HepG2 (cell line): ENCODE data around the gene ARHGAP22. TPM values are rescaled to one million over a fixed set of nuclear protein-coding genes. Genes with fewer than 3 reads are reported as not detected.

Experiments used
- ARID5B ChIP-seq: IDR thresholded peaks from 2 replicates; pipeline ENCODE4 v1.4.0; 2020; ENCODE audit warnings: mild to moderate bottlenecking, missing genetic modification reagents
- BCL6 ChIP-seq: IDR thresholded peaks from 2 replicates; pipeline ENCODE4 v1.6.1; 2016; ENCODE audit warnings: missing genetic modification reagents, missing compliant biosample characterization
- ESRRA ChIP-seq: sonication (generic); formaldehyde crosslinking; IDR thresholded peaks from 2 replicates; pipeline ENCODE4 v1.5.1; 2020; ENCODE audit warnings: mild to moderate bottlenecking, low read depth, missing genetic modification reagents
- HNF4A ChIP-seq: sonication (generic); formaldehyde crosslinking; IDR thresholded peaks from 2 replicates; pipeline ENCODE4 v1.4.0; 2020; ENCODE audit warnings: missing genetic modification reagents
- MXD1 ChIP-seq: sonication (generic); formaldehyde crosslinking; IDR thresholded peaks from 2 replicates; pipeline ENCODE4 v1.4.0; 2020; ENCODE audit warnings: mild to moderate bottlenecking, missing genetic modification reagents
- NR2F2 ChIP-seq: IDR thresholded peaks from 2 replicates; pipeline ENCODE4 v1.6.1; 2012; ENCODE audit warnings: low read depth, inconsistent platforms, borderline replicate concordance
- PAXIP1 ChIP-seq: sonication (generic); formaldehyde crosslinking; conservative IDR thresholded peaks from 2 replicates; pipeline ENCODE4 v1.4.0; 2020; ENCODE audit warnings: mild to moderate bottlenecking, missing genetic modification reagents, moderate library complexity
- SOX13 ChIP-seq, 3 experiments: fragments of 450-650 bp in 1 of 3; sonication (generic) in 1 of 3; formaldehyde crosslinking in 1 of 3; IDR thresholded peaks in 2 of 3; conservative IDR thresholded peaks in 1 of 3; 2 replicates each; pipeline versions ENCODE4 v1.5.0 to v1.6.1; 2016 to 2020; ENCODE audit warnings: antibody characterized with exemption in 1 of 3, mild to moderate bottlenecking in 1 of 3, missing compliant biosample characterization in 1 of 3, missing genetic modification reagents in 1 of 3, moderate library complexity in 1 of 3
- ZNF235 ChIP-seq: sonication (generic); formaldehyde crosslinking; IDR thresholded peaks from 2 replicates; pipeline ENCODE4 v1.8.1; 2023; ENCODE audit warnings: mild to moderate bottlenecking, missing genetic modification reagents, borderline replicate concordance
- ZNF547 ChIP-seq: sonication (generic); formaldehyde crosslinking; IDR thresholded peaks from 2 replicates; pipeline ENCODE4 v1.5.1; 2020; ENCODE audit warnings: mild to moderate bottlenecking, missing genetic modification reagents
- polyA plus RNA-seq, 8 experiments: library from polyadenylated mRNA; depleted of rRNA in 3 of 8; stranded (reverse) in 7 of 8; unstranded in 1 of 8; fragments of >200 nt; fragmentation: Illumina TruSeq in 4 of 8; extraction: Trizol in 4 of 8; gene quantifications; 2 replicates each; pipeline versions ENCODE4 v1.2.1 to v1.2.3, GENCODE V29; 2011 to 2016; ENCODE audit warnings: low read depth in 4 of 8, missing spikeins in 1 of 8, mixed read lengths in 1 of 8; ENCODE audit not compliant: insufficient read depth in 1 of 8
- total RNA-seq, 5 experiments: library from RNA; depleted of rRNA; stranded (reverse); fragments of >200 nt; fragmentation: Illumina TruSeq; extraction: Trizol; gene quantifications; 2 replicates each; pipeline ENCODE4 v1.2.3, GENCODE V29; 2016; ENCODE audit warnings: low read depth in 1 of 5
- TF ChIP-seq, protein P1 (sequence below): sonication (generic); formaldehyde crosslinking; IDR thresholded peaks from 2 replicates; pipeline ENCODE4 v1.5.0; 2020; ENCODE audit warnings: mild to moderate bottlenecking, missing genetic modification reagents, borderline replicate concordance

ARHGAP22 gene
- total and polyA plus RNA-seq, 2 of the 13 experiments (the other 11 are each of a cell fraction or from before 2014, with no cell fraction given) = 0.08 to 0.38 TPM

GRCh38 chr10:48452879-48453412 is 151.9 kb downstream of the ARHGAP22 start (continued):
- TF ChIP-seq, protein P1, sequence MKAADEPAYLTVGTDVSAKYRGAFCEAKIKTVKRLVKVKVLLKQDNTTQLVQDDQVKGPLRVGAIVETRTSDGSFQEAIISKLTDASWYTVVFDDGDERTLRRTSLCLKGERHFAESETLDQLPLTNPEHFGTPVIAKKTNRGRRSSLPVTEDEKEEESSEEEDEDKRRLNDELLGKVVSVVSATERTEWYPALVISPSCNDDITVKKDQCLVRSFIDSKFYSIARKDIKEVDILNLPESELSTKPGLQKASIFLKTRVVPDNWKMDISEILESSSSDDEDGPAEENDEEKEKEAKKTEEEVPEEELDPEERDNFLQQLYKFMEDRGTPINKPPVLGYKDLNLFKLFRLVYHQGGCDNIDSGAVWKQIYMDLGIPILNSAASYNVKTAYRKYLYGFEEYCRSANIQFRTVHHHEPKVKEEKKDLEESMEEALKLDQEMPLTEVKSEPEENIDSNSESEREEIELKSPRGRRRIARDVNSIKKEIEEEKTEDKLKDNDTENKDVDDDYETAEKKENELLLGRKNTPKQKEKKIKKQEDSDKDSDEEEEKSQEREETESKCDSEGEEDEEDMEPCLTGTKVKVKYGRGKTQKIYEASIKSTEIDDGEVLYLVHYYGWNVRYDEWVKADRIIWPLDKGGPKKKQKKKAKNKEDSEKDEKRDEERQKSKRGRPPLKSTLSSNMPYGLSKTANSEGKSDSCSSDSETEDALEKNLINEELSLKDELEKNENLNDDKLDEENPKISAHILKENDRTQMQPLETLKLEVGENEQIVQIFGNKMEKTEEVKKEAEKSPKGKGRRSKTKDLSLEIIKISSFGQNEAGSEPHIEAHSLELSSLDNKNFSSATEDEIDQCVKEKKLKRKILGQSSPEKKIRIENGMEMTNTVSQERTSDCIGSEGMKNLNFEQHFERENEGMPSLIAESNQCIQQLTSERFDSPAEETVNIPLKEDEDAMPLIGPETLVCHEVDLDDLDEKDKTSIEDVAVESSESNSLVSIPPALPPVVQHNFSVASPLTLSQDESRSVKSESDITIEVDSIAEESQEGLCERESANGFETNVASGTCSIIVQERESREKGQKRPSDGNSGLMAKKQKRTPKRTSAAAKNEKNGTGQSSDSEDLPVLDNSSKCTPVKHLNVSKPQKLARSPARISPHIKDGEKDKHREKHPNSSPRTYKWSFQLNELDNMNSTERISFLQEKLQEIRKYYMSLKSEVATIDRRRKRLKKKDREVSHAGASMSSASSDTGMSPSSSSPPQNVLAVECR (CRISPR knock-in tag) = 0 out of 2 replicates have a peak, but pooled peaks have one; percentile 17
- peak; percentile 45; the same call in 1 of the 2 replicates for TF ChIP-seq HNF4A
- TF ChIP-seq ZNF235 (CRISPR knock-in tag) = no peak
- 0 out of 2 replicates have a peak, but pooled peaks have one; percentile 44 for TF ChIP-seq ESRRA (CRISPR knock-in tag)
- 0 out of 2 replicates have a peak, but pooled peaks have one; percentile 18 for TF ChIP-seq PAXIP1
- peak; percentile 78; the same call in 1 of the 2 replicates for TF ChIP-seq NR2F2
- peak; percentile 70 for TF ChIP-seq BCL6 (CRISPR knock-in tag)
- peak; percentile 8; the same call in 1 of the 2 replicates for TF ChIP-seq ARID5B (CRISPR knock-in tag)
- TF ChIP-seq SOX13 (IDR thresholded peaks at IDR 0.05) = no peak
- TF ChIP-seq SOX13 (CRISPR knock-in tag; conservative IDR thresholded peaks at IDR 0.05 in 1 of 2, IDR thresholded peaks at IDR 0.05 in 1 of 2) = peak in 1 of 2 experiments; percentile 31; a peak in 1 of 4 replicates
- no peak for TF ChIP-seq MXD1 (CRISPR knock-in tag)
- TF ChIP-seq ZNF547 (CRISPR knock-in tag) = no peak
- TF ChIP-seq, all 625 proteins: peak for 13
